Measurements from ENCODE around the gene CASP6.

DNA sequence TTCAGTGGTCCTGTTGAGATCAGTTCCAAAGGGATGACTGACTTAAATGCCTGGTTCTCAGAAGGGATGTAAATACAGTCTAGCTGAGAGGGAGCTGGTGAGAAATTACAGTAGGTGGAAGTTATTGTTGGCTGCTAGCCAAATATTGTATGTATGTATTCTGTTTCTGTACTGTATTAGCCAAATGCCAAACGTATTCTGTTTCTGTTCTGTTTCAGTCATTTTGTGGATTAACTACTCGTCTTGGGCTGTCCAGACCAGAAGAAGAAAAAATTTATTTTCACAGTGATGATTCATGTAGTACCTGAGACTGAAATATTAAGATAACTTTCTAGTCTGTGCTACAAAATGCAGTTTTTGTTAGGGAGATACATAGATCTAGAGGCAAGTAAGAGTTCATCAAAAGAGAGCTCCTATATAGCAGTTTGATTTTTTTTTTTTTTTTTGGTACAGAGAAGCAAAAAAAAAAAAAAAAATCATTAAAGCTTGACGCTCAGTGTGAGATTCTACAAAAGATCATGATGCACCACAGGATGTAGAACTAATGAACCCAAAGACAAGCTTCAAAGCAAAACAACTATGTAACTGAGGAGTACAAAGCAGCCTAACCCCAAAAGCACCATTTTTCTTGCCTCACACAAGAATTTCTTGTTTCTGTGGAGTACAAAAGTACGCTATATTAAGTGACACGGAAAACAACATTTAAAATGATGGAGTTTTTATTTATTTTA lies 54.8 kb downstream of the CASP6 start:
- TF ChIP-seq CTCF (IDR thresholded peaks at IDR 0.05) (no peak), POLR2A (IDR thresholded peaks at IDR 0.05) (no peak), POLR2AphosphoS5 (IDR thresholded peaks at IDR 0.05) (no peak)
